Ectodermal cell (in vitro differentiated cells): ENCODE measurements around the gene TAS2R19.
"Not testable (repeated sequence)": the region's sequence is repeated elsewhere in the genome, so short reads cannot be mapped to it uniquely, and the experiment has no call there.

ENCODE experiments used
- H3K27ac ChIP-seq: 2 replicates; pipeline ENCODE4 v1.7.0; 2013; ENCODE audit warnings: mild to moderate bottlenecking, low read depth, low read length; ENCODE audit not compliant: insufficient read depth, poor library complexity, severe bottlenecking
- H3K27me3 ChIP-seq: 2 replicates; pipeline ENCODE4 v1.7.0; 2013; ENCODE audit warnings: mild to moderate bottlenecking, low read length; ENCODE audit not compliant: insufficient read depth, control insufficient read depth, poor library complexity, severe bottlenecking
- H3K36me3 ChIP-seq: one replicate; pipeline ENCODE4 v1.7.0; 2013; ENCODE audit warnings: low read length; ENCODE audit not compliant: control insufficient read depth, insufficient read depth
- H3K4me1 ChIP-seq: one replicate; pipeline ENCODE4 v1.7.0; 2013; ENCODE audit warnings: low read length; ENCODE audit not compliant: control insufficient read depth, insufficient read depth
- H3K4me3 ChIP-seq: 2 replicates; pipeline ENCODE4 v1.7.0; 2013; ENCODE audit warnings: low read depth, low read length, control low read depth; ENCODE audit not compliant: insufficient read depth
- H3K9me3 ChIP-seq: 2 replicates; pipeline ENCODE4 v1.7.0; 2013; ENCODE audit warnings: mild to moderate bottlenecking, low read length, moderate library complexity; ENCODE audit not compliant: control insufficient read depth
- whole genome bisulfite sequencing, 2 experiments: methylation state at CpG; one replicate each; pipeline ENCODE4 v1.1.7; 2013; ENCODE audit warnings: missing lambda C conversion rate in 2 of 2; 5-methylcytosine and 5-hydroxymethylcytosine counted together

Gene TAS2R19

DNA sequence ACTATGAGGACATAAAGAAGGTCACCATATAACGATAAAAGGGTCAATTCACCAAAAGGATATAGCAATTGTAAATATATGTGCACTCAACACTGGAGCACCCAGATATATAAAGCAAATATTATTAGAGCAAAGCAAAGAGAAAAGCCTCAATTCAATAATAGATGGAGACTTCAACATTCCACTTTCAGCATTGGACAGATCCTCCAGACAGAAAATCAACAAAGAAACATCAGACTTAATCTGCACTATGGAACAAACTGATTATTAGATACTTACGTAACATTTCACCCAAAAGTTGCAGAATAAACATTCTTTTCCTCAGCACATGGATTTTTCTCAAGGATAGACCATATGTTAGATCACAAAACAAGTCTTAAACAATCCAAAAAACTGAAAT lies 18.9 kb upstream of the TAS2R19 start:
- not testable (repeated sequence) for H3K4me3 ChIP-seq, H3K36me3 ChIP-seq, H3K4me1 ChIP-seq, H3K27ac ChIP-seq, H3K9me3 ChIP-seq, H3K27me3 ChIP-seq
- WGBS, 2 experiments, result 90 to 95% methylated on average over 1 to 2 of the region's 2 CpGs

- Histone ChIP-seq H3K36me3 (no peaks in the 10 kb centered on the region), H3K9me3 (no peaks in the 10 kb centered on the region), H3K27ac (no peak overlapping the region), H3K4me1 (no peaks in the 10 kb centered on the region), H3K27me3 (no peaks in the 10 kb centered on the region), H3K4me3 (no peak overlapping the region)
- 88% methylated on average over 1 of the region's 1 CpG for WGBS, 2 experiments
Observed at GRCh38 chr12:11040162-11040561, 17.7 kb upstream of the TAS2R19 start.

- H3K27me3 ChIP-seq, result no peaks in the 10 kb centered on the region
- 92 to 97% methylated on average over 3 of the region's 3 CpGs for WGBS, 2 experiments
- no peaks in the 10 kb centered on the region for H3K9me3 ChIP-seq
- no peaks in the 10 kb centered on the region for H3K4me1 ChIP-seq
- H3K27ac ChIP-seq, result no peak overlapping the region
- no peaks in the 10 kb centered on the region for H3K36me3 ChIP-seq
- no peak overlapping the region for H3K4me3 ChIP-seq
Observed at GRCh38 chr12:11039171-11039570, 16.8 kb upstream of the TAS2R19 start.

DNA sequence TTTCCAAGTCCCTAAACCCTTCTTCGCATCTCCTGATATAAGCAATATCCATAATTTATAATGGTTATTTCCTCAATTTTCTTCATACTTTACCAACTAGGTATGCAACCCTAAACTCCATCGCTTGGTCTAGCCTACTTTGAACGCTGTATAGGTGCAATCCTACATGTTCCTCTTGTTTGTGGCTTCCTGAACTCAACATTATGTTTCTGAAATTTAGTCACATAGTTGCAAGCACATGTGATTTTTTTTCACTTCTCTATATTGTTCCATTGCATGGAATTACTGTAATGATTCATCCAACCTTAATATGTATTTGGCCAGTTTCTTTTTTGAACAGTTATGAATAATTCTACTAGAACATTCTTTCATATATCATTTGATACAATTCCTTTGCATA lies 11.5 kb upstream of the TAS2R19 start:
- not testable (repeated sequence) for H3K4me3 ChIP-seq, H3K9me3 ChIP-seq, H3K4me1 ChIP-seq, H3K27ac ChIP-seq, H3K27me3 ChIP-seq, H3K36me3 ChIP-seq
- no CpG with 5 or more reads among the region's 3 CpGs for WGBS, 2 experiments

- Histone ChIP-seq H3K27me3 (no peaks in the 10 kb centered on the region), H3K27ac (no peak within 1 kb of the TSS), H3K36me3 (no peaks in the 10 kb centered on the region), H3K9me3 (no peaks in the 10 kb centered on the region), H3K4me1 (no peaks in the 10 kb centered on the region), H3K4me3 (no peak within 1 kb of the TSS)
- WGBS, 2 experiments, result 98 to 99% methylated on average over 6 of the region's 6 CpGs
Observed at GRCh38 chr12:11031307-11031706, 8.9 kb upstream of the TAS2R19 start, which contains the start of gene TAS2R31. Gene TAS2R31, minus strand, starts transcription at chr12:11031407. Its CDS starts 72 bp downstream, at chr12:11031335.

DNA sequence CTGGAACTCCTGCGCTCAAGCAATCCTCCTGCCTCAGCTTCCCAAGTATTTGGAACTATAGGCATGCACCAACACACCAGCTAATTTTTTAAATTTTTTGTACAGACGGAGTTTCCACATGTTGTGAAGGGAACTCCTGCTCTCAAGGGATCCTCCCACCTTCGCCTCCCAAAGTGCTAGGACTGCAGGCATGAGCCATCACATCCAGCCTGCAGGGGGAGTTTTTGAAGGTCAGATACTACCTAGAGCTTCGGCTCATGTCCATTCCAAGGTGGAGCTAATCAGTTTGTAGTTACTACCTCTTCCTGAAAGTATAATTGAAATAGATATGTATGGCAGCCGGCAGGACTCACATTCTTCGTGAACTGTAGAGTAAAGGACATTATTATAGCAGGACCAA lies 3.7 kb upstream of the TAS2R19 start:
- no peaks in the 10 kb centered on the region for H3K9me3 ChIP-seq
- no peak overlapping the region for H3K27ac ChIP-seq
- H3K4me3 ChIP-seq, result no peak overlapping the region
- H3K4me1 ChIP-seq, result no peaks in the 10 kb centered on the region
- H3K27me3 ChIP-seq, result no peaks in the 10 kb centered on the region
- no peaks in the 10 kb centered on the region for H3K36me3 ChIP-seq
- 86% methylated on average over 4 to 6 of the region's 6 CpGs for WGBS, 2 experiments

DNA sequence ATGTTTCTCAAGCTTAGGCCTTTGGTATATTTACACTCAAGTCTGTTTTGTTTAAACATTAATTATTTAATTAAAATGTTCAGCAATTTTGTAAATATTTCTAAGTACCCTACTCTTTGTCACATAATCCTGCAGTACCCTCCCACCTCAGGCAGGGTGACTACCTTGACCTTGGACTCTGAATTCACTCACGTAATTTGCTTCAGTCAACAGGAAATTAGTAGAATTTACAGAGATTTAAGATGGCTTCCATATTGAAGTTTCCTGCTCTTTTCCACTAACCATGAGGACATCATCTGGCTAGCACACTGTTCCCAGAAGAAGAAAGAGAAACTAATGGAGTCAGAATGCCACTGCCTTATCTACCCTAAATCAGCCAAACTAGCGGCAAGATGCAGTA lies 967 bp upstream of the TAS2R19 start:
- H3K27me3 ChIP-seq, result no peaks in the 10 kb centered on the region

DNA sequence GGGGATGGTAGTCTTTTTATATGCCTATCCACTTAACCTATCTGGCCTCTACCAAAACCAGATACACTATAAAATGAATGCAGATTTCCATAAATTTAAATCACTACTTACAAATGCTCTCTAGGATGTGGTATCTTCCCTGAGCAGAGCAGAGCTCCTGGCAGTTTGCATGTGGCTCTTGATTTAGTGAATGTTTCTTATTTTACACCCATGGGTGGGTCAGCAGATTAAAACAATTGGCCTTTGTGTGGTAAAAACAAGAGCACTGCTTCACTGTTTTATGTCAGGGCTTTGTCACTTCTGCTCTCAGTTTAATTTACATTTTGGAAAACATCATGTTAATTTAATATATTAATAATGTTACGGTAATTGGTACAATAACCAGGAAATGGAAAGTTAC lies 5.5 kb downstream of the TAS2R19 start:
- no CpG with 5 or more reads among the region's 1 CpG for WGBS, 2 experiments
- no peaks in the 10 kb centered on the region for H3K36me3 ChIP-seq
- H3K9me3 ChIP-seq, result no peaks in the 10 kb centered on the region
- H3K4me3 ChIP-seq, result no peak overlapping the region
- no peak overlapping the region for H3K27ac ChIP-seq
- H3K4me1 ChIP-seq, result no peaks in the 10 kb centered on the region
- H3K27me3 ChIP-seq, result no peaks in the 10 kb centered on the region

More for the DNA sequence above, 967 bp upstream of the TAS2R19 start:
- Histone ChIP-seq H3K4me1 (no peaks in the 10 kb centered on the region), H3K4me3 (no peak overlapping the region), H3K36me3 (no peaks in the 10 kb centered on the region), H3K9me3 (no peaks in the 10 kb centered on the region), H3K27ac (no peak overlapping the region)
- WGBS, 2 experiments, result 96 to 100% methylated on average over 2 of the region's 2 CpGs

DNA sequence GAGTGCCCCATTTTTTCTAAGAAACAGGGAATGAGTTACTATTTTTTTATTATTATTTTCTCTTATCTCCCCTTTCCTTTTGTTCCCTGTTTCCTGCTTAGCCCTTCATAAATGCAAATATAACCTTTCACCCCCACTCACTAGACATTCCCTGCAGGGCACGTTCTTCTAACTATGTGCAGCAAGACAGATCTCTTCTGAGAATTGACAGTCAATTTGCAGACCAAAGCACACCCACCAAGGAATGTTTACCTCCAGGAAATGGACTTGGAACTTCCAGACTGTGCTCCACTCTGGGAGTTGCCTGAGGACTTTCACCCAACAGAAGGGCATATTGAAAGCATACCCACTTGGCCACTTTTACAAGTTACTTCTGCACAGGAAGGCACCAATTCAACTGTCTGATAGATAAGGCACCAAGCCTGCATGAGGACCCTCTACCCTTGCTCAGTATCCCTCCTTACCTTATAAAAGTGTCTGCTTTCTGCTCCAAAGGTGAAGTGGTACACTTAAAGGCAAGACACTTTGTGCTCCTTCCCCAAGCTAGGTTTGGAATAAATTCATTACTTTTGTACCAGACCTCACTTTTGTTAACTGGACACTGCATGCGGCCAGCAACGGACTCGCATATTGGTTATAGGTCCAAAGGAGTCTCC lies 6.5 kb downstream of the TAS2R19 start:
- Histone ChIP-seq H3K27ac (no peak overlapping the region), H3K4me1 (no peaks in the 10 kb centered on the region), H3K4me3 (no peak overlapping the region), H3K36me3 (no peaks in the 10 kb centered on the region), H3K9me3 (no peaks in the 10 kb centered on the region), H3K27me3 (no peaks in the 10 kb centered on the region)
- 94 to 98% methylated on average over 4 of the region's 4 CpGs for WGBS, 2 experiments

DNA sequence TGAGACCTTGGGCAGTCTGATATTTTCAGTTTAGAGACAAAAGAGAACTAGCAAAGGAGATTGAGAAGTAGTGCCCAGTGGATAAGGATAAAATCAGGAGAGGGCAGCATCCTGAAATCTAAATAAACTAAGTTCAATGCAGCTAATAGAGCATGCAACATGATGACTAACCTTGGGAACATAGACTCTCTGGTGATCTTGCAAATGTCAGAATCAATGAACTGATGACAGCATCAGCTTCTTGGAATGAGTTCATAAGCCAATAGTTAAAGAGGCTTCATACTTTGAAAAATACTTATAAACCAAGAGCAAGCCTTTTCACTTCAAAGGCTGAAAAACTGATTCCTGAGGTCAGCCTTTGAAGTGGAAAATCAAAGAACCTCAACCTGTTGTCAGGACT lies 8.2 kb downstream of the TAS2R19 start:
- H3K9me3 ChIP-seq, result no peaks in the 10 kb centered on the region

GRCh38 chr12:11007608-11008007 lies 14.8 kb downstream of the TAS2R19 start:
- H3K4me3 ChIP-seq, result no peak overlapping the region
- H3K9me3 ChIP-seq, result no peaks in the 10 kb centered on the region
- no peaks in the 10 kb centered on the region for H3K27me3 ChIP-seq
- H3K4me1 ChIP-seq, result no peaks in the 10 kb centered on the region
- 86 to 100% methylated on average over 1 of the region's 1 CpG for WGBS, 2 experiments
- H3K27ac ChIP-seq, result no peak overlapping the region
- H3K36me3 ChIP-seq, result no peaks in the 10 kb centered on the region

More for the DNA sequence above, 8.2 kb downstream of the TAS2R19 start:
- no peaks in the 10 kb centered on the region for H3K27me3 ChIP-seq
- H3K4me1 ChIP-seq, result no peaks in the 10 kb centered on the region
- H3K27ac ChIP-seq, result no peak overlapping the region
- H3K36me3 ChIP-seq, result no peaks in the 10 kb centered on the region
- no peak overlapping the region for H3K4me3 ChIP-seq
